ENCODE data around the gene PNPLA7. TPM values are rescaled to one million over a fixed set of nuclear protein-coding genes. Genes with fewer than 3 reads are reported as not detected.

Gene PNPLA7
- total and polyA plus RNA-seq, 2 of the 13 experiments (the other 11 are each of a cell fraction or from before 2014, with no cell fraction given) = 0.42 to 1.5 TPM

DNA sequence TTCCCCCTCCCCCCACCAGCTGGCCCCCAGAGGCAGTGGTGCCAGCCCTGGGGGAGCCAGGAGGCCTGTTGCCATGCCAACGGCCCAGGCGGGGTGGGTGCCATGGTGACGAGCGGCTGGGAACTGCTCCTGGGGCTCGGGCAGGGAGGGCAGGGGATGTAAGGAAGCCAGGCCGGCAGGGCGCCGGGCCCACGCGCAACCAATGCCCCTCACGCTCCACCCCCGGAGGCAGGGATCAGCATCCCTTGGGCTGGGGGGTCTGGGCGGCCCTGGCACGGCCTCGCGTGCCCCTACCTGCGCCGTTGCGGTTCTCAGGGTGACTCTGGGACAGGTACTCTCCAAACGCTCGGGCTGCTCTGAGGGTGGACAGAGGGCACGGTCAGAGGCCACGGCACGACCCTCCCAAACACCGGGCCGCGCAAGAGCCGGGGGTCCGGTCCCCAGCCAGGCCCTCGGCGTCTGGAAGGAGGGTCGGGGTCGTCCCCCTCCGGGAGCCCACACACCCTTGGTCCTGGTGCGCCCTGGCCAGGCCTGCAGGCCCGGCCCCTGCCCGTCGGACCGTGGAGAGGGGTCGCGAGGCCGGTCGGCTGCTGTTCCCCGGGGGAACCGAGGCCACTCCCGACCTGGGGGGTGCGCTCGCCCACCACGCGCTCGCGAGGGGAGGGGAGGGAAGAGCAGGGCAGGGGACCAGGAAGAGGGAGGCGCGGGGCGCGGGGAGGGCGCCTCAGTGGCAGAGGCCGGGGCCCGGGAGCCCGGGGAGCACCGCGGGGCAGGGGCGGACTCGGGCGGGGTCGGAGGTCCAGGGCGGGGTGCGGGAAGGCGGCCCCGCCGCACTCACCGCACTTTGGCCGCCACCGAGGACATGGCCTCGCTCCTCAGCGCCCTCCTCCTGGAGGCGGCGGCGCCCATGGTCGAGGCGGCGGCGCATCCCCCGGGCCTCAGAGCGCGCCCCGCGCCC, 91.7 kb downstream of the PNPLA7 start (continued):
- TF ChIP-seq ZZZ3 (CRISPR knock-in tag; IDR thresholded peaks at IDR 0.05; ENCODE audit: borderline replicate concordance) (no peak), ZNF274 (CRISPR knock-in tag; IDR thresholded peaks at IDR 0.05) (peak; percentile 19; the same call in 1 of the 2 replicates), SPEN (CRISPR knock-in tag; IDR thresholded peaks at IDR 0.05; ENCODE audit: low read depth) (no peak), ZNF569 (CRISPR knock-in tag; IDR thresholded peaks at IDR 0.05; ENCODE audit: borderline replicate concordance) (no peak), ZNF17 (CRISPR knock-in tag; IDR thresholded peaks at IDR 0.05) (no peak), GABPB1 (CRISPR knock-in tag; IDR thresholded peaks at IDR 0.05) (peak; percentile 18; the same call in 1 of the 2 replicates), ZNF33B (CRISPR knock-in tag; IDR thresholded peaks at IDR 0.05) (no peak), ZNF703 (CRISPR knock-in tag; IDR thresholded peaks at IDR 0.05; ENCODE audit: borderline replicate concordance) (0 out of 2 replicates have a peak, but pooled peaks have one; percentile 3), MXI1 (IDR thresholded peaks at IDR 0.05; ENCODE audit: borderline replicate concordance, low read depth, low read length) (0 out of 3 replicates have a peak, but pooled peaks have one; percentile 41), ZNF225 (CRISPR knock-in tag; IDR thresholded peaks at IDR 0.05) (no peak)
- TF ChIP-seq, protein P1, sequence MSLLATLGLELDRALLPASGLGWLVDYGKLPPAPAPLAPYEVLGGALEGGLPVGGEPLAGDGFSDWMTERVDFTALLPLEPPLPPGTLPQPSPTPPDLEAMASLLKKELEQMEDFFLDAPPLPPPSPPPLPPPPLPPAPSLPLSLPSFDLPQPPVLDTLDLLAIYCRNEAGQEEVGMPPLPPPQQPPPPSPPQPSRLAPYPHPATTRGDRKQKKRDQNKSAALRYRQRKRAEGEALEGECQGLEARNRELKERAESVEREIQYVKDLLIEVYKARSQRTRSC (CRISPR knock-in tag; IDR thresholded peaks at IDR 0.05; ENCODE audit: low read depth) = no peak
- TF ChIP-seq, protein P2, sequence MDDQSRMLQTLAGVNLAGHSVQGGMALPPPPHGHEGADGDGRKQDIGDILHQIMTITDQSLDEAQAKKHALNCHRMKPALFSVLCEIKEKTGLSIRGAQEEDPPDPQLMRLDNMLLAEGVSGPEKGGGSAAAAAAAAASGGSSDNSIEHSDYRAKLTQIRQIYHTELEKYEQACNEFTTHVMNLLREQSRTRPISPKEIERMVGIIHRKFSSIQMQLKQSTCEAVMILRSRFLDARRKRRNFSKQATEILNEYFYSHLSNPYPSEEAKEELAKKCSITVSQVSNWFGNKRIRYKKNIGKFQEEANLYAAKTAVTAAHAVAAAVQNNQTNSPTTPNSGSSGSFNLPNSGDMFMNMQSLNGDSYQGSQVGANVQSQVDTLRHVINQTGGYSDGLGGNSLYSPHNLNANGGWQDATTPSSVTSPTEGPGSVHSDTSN (CRISPR knock-in tag; IDR thresholded peaks at IDR 0.05; ENCODE audit: borderline replicate concordance) = no peak

All from HepG2 (cell line).